Measurements from ENCODE around the gene S100A4.

Gene S100A4

DNA sequence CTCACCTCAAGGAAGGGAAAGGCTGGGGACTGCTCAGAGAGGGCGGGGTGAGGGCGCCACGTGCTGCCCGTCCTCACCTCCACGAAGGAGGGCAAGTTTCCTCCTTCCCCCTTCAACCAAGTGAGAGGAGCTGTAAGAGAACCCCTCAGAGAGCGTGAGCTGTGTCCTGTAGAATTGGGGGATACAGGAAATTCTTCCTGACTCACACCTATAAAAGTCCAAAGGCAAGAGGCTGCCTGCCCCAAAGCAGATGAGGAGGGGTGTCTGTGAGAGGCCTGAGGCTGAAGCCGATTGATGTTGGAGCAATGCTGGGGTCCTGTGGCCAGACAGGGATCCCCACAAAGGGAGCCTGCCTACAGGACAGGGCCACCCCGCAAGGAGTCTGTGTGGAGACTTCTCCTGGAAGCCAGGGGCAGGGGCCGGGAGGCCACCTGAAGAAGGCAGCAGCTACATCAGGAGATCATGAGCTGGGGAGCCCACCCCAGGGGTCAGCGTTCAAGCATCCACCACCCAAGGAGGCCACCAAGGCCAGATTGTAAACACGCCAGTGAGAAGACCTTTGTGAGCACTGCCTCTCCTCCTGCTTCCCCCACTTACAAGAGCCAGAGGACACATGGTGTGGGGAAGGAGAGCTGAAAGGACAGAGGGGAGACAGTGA is 37.6 kb downstream of the S100A4 start:
- DNase-seq (ENCODE audit: low spot score): no peak

DNA sequence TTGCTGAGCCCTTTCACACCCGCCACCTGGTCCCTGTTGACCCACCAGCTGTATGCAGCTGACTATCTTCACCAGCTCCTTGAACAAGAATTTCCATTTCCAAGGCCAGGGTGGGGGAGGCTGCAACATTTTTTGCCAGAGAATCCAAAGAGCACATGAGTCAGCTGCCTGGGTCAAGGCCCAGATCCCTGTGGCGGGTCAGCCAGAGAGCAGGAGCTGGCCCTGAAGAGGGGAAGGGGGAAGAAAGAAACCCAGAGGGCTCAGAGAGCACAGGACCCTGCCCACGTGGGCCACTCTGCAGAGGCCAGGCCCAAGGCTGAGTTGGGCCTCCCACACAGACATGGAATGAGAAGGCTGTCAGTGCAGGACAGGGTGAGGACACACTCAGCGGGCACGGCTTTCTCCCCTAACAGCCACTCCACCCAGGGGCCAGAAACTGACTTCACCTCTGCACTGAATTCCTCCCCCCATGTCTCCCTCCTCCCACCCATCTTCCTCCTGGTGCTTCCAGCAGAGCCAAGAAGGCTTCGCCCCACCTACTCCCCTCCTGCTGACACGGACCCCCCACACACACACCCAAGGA is 38.7 kb downstream of the S100A4 start:
- no peak for DNase-seq (ENCODE audit: low spot score)

DNA sequence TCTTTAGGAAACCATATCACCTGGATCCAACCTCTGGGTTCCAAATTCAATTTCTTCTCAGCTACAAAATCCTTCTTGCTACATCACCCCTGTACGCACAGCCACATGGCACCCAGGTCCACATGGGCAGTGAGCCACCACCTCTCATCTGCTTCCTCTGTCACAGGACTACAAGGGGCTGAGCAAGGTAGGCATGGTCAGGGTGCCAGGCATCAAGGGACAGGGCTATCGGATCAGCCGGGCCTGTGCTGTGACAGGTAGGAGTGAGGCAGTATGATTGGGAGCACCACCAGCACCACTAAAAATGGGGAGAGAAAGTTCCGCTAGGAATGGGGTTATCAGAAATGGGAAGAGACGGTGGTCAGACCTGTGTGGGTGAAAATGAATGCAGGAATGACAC is 39.2 kb downstream of the S100A4 start:
- DNase-seq (ENCODE audit: low spot score): no peak

DNA sequence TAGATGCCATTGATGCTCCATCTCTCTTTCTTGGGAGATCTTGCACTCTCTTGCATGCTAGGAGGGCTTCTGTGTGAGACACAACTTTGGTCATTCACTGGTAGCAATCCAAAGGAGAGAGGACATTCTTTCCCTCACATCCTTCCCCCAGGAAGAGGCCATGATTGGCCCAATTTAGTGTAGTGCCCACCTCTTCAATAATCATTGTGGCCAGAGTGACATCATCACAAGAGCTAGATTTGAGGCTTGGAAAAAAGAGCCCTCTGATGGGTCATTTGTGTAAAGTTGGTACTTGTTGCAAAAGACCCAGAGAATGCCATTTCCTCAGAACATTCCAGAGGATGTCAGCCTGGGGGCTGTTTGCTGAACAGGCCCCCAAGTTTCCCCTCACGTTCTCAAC is 40.0 kb downstream of the S100A4 start:
- DNase-seq (ENCODE audit: low spot score): no peak

DNA sequence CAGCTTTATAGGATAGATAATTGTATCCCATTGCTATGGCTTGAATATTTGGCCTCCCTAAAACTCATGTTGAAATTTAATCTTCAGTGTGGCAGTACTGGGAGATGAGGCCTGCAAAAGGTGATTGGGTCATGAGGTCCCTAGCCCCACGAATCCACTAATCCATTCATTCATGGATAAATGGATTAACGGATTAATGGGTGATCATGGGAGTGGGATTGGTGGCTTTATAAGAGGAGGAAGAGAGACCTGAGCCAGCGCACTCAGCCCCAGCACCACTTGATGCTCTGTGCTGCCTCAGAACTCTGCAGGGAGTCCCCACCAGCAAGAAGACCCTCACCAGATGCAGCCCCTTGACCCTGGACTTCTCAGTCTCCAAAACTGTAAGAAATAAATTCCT is 41.8 kb downstream of the S100A4 start:
- DNase-seq (ENCODE audit: low spot score): no peak

DNA sequence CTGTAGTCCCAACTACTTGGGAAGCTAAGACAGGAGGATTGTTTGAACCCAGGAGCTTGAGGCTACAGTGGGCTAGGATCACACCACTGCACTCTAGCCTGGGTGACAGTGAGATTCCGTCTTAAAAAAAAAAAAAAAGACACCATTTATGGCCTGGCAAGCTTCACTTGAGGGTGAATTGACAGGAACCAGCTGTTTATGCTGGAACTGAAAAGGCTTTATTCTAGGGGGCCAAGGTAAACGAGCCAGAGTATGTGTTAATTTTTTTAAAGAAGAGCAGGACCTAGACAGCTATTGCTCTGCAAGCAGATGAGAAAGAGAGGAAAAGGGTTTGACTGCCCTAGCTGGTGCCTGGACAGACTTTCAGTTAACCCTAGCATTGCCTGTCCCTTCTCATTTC is 46.9 kb downstream of the S100A4 start:
- DNase-seq (ENCODE audit: low spot score): no peak

DNA sequence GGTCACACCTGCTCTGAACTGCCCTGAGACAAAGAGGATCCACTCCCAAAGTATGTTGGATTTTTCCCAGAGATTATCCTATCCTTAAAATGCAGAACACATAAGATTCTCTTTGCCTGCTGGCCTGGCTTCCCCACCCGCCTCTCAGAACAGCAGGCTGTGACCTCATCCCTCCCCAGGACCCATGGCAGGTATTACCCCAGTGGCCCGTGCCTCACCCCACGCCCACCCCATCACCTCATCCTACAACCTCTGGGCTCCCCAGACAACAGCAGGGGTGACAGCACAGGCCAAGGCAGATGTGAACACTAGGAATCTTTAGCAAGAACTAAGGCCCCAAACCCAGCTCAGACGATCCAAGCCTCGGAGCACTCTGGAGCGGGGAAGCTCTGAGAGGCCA is 50.1 kb downstream of the S100A4 start:
- DNase-seq (ENCODE audit: low spot score): no peak

DNA sequence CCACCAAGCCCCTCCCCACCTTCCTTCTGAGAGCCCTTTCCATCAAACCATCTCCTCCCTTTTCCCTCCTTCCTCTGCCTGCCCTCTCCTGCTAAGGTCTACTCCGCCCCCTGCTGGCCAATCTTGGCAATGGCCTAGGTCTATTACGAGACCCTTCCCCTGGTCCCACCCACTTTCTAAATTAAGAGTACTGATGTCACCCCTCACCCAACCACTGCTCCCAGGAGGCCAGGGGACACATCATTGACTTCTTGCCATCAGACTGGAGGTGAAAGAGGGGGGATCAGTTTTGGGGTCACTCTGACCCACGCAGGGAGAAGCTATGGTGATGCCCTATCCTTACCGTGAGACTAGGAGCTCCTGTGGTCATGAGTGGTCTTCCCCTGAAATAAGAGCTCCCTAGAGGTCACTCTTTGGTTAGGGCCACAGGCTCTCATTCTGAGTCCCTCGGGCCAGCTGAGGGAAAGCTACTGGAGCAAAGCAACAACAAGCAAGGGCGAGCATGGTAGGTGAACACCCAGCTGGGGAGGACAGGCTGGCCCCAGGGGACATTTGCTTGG is 50.5 kb downstream of the S100A4 start:
- DNase-seq (ENCODE audit: low spot score): peak; percentile 57

Data from HuH-7.5 (cell line).